DMS53 (cell line): Measurements from ENCODE around the gene KRTAP10-7.
"Not testable (repeated sequence)": the region's sequence is repeated elsewhere in the genome, so short reads cannot be mapped to it uniquely, and the experiment has no call there.

ENCODE experiments used
- DNase-seq: peaks from one replicate; lab custom pipeline; 2025; lab: John Stamatoyannopoulos, UW

Gene KRTAP10-7

DNA sequence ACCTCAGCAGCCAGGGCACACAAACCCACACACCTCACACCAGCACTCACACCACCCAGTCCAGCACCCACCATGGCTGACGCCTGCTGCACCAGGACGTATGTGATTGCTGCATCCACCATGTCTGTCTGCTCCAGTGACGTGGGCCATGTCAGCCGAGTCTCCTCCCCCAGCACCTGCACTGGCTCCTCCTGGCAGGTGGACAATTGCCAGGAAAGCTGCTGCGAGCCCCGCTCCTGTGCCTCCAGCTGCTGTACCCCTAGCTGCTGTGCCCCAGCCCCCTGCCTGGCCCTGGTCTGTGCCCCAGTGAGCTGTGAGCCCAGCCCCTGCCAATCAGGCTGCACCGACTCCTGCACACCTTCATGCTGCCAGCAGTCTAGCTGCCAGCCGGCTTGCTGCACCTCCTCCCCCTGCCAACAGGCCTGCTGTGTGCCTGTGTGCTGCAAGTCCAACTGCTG lies 11.7 kb downstream of the KRTAP10-7 start, which contains the start of gene KRTAP10-8:
KRTAP10-8 (plus strand) TSS at position 51 of the 458 bp plus-strand sequence; CDS start at position 73, 22 bp downstream.
- DNase-seq = no peak

DNA sequence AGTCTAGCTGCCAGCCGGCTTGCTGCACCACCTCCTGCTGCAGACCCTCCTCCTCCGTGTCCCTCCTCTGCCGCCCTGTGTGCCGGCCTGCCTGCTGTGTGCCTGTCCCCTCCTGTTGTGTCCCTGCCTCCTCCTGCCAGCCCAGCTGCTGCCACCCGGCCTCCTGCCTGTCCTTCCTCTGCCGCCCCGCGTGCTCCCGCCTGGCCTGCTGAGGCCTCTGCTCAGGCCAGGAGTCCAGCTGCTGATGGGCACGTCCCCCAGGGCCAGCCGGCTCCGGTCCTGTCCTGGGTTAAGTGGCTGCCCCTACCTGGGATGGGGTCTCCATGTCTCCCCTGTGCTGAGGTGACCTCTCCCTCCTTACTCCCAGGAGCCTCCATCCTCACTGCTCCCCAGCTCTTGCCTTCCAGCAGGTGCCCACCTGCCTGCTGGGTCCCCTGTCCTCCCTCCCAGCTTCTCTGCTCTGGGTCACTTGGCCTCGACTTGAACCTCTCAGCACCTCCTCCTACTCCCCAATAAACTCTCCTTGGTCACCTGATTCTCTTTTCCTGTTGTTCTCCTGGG lies 12.4 kb downstream of the KRTAP10-7 start:
- no peak for DNase-seq

DNA sequence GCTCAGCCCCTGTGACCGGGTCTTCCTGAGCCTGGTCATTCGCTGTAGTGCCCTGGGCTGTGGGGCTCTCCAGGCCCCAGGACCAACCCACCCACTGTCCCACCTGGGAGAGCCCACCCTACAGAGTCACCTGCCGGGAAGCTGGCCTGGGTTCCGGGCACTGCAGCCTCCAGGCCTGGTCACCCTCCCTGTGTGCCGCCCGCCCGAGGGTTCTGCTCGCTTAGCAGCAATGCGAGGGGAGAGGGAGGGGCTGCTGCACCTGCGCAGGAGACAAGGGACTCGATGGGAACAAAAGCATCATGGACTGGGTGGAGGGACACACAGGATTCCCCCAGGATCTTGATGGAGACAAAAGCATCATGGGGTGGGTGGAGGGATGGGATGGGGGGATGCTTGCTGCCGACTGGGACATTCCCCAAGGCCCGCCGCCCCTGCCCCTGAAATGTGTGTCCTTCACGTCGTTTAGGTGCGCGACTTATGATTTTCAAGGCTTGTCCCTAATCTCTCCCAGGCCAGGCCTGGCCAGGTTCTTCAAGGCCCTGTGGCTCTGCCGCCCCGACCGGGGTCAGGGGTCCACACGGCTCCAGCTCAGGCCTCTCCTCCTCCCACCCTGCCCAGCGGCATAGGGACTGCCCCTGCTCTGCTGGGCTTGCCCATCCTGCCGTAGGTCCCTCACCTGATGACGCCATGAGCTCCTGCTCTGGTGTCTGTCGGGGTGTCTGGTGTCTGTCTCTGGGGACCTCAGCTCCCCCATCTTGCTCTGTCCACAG lies 13.2 kb downstream of the KRTAP10-7 start:
- no peak for DNase-seq

DNA sequence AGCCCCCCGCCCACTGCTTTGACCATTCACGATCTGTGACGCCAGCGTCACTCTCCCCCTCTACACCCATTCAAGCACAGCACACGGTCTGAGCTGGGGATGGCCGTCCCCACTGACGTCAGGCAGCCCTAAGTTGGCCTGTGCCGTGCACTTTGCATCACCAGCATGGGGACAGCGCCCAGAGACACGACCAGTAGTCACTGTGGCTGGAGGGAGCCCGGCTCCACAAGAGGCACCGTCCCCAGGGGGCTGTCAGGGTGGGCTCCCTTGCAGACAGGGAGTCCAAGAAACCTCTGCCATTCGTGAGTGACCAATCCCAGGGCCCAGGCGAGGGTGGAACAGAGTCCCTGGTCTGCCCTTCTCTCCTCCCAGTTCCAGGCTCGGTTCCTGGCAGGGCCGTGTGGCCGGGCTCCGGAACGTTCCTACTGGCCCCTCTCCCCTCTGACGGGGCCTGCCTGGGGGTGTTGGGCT lies 13.8 kb downstream of the KRTAP10-7 start:
- no peak for DNase-seq

DNA sequence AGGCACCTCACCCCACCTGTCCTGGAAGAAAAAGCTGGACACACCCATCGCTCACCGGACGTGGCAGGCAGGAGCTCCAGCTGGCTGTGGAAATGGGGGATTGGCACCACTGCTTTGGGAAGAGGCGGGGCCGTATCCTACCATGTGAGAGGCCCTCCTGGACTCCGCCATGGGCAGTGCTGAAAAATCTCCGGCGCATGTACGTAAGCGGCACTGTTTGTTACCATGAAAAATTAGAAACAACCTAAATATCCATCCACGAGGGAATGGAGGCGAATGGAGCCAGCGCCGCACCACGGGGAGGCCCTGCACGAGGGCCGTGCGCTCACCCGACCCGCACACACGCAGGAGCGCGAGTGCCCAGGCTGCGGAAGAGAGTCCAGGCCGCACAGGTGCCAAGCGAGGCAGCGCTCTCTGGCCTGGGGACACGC lies 14.6 kb downstream of the KRTAP10-7 start:
- DNase-seq = no peak

DNA sequence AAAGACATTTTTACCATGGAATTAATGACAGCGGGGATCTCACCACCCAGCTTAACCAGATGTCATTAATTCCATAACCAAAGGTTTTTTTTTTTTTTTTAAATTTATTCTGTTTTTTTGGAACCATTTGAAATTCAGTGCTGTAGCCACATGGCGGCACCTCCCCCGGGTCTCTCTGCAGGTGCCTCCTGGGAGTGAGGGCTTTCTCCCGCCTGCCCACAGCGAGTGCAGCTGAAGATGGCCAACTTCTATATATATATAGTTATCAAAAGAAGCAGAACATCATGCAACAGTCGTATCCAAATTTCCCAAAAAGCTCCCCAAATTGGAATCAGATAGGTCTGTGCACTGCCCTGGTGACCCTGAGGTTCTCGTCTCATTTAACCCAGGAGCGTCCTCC lies 15.1 kb downstream of the KRTAP10-7 start:
- no peak for DNase-seq

DNA sequence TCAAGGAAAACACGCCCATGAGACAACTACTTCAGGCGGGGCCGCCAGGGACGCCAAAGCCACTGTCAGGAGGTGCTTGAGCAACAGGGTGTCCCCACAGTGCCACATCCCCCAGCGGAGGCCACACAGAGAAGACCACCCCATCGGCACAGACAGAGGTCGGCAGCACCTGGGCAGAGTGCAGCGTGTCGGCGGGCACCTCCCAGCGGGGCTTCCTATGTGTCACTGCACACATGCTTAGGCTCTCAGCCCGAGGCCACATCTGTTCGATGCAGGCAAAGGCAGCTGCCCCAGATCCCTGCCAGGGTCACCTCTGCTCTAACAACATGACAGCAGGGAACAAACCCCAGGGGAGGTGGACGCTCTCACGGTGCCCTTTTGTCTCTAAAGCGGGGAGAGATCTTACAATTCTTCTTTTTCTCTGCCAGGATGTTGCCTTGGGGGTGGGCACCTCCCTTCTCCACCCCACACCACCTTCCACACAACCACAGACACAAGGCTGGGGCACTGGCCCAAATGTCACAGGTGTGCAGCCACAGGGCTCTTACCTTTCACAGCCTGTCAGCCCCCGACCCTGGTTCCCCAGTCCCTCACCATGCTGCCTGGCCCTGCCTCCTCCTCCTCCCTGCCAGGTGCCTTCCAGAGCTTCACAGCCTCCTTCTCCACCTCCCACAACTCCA lies 15.7 kb downstream of the KRTAP10-7 start:
- DNase-seq = no peak

DNA sequence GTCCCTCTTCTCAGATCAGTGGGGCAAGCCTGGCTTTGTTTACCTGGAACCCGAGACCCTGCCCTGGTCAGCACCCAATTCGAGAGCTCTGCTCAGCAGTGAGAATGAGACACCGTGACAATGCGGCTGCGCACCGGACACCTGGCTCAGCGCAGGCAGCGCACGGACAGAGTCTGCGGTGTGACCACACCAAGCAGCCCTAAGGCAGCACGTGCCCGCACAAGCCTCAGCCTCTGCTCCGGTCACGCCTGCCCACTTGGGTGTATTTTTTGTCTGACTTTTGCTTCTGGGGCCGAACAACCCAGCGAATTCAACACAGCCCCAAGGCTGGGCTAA lies 16.2 kb downstream of the KRTAP10-7 start:
- no peak for DNase-seq

DNA sequence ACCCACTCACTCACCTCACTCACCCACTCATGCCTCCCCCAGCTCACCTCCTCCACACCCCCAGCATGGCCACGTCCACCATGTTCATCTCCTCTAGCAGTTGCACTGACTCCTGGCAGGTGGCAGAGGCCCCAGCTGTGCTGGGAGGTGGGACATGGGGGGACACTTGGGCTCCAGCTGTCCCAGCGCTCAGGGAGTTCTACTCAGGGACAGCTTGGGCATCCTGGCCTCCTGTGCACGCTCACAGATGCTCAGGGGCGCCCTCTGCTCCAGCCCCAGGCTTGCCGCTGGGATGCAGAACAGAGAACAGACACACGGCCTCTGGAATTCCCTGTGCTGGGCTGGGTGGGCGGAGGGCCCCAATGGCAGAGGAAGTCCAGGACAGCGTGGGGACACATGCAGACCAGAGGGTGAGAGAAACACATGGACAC lies 16.7 kb downstream of the KRTAP10-7 start:
- no peak for DNase-seq

DNA sequence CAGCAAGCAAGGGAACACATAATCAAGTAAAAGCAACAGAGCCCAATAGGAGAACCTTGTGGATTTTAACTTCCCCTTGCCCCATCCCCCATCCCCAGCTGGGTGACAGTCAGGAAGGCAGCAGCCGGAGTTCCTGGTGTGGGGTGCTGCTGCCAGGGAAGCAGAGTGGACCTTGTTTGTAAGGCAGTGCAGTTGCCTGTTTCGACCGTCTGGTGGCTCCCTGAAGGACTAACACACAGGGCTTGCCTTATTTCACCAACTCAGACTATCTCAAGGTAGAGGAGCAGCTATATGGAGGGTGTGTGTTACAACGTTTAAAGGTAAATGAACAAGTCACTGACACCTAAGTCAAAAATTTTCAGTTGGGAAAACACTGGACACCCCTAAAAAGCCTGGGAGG lies 18.1 kb downstream of the KRTAP10-7 start:
- peak; percentile 39 for DNase-seq

DNA sequence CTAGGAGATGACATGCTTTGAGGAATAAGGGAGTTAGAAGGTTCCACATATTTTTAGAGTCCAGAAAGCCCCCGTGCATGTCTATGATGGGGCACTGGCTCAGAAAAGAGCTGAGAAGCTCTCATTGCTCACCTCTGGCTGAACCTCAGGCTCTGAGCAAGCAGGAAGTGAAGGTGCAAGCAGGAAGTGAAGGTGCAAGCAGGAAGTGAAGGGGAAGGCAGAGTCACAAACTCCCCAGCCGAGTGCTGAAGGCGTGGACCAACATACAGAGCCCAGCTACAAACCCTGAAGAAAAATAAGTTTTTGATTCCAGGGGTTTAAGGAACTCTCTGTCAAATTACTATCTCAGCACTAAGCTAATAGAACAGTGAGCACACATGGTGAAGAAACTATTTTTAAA lies 18.5 kb downstream of the KRTAP10-7 start:
- DNase-seq = peak; percentile 11

DNA sequence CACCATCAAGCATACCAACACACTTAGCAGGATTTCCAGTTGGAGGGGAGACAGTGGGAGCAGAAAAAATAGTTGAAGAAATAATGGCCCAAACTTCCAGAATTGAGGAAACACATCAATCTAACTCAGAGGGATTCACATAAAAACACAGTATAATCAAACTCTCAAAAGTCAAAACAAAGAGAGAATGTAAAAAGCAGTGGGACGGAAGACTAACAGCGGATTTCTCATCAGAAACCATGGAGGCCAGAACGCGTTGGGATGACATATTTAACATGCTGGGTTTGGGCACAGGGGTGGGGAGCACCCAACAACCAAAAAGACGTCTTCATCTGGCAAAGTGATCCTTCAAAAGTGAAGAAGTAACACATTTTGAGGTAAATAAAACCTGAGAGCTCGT lies 19.5 kb downstream of the KRTAP10-7 start:
- DNase-seq = no peak

DNA sequence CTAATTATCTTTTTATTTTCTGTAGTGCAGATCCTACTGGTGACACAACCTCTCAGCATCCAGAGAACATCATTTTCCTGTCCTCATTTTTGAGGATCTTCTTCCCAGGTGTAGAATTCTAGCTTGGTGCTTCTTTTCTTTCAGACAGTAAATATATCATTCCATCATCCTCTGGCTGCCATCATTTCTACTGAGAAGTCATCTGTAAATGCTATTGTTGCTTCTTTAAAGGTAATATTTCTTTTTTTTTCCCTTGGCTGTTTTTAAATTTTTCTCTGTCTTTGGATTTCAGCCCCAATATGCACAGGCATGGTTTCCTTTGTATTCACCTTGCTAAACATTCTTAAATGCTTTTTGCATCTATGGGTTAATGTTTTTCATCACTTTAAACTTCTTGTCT lies 23.2 kb downstream of the KRTAP10-7 start:
- DNase-seq = no peak

DNA sequence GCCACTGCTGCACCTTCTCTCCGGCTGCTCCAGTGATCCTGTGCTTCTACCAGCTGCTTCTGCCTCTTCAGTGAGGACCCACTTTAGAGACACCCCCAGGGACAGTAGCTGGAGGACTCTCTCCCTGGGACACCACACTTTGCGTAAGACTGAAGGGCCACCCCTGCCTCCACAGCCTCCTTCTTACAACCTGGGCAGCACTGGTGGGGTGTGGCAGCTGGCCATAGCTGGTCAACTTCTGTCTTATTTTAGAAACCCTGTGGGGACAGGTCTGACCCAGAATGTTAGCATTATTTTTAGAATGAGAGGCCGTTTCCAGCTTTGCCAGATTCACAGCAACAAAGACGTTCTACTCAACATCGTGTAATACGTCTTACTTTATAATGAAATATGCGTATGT lies 25.4 kb downstream of the KRTAP10-7 start:
- no peak for DNase-seq

DNA sequence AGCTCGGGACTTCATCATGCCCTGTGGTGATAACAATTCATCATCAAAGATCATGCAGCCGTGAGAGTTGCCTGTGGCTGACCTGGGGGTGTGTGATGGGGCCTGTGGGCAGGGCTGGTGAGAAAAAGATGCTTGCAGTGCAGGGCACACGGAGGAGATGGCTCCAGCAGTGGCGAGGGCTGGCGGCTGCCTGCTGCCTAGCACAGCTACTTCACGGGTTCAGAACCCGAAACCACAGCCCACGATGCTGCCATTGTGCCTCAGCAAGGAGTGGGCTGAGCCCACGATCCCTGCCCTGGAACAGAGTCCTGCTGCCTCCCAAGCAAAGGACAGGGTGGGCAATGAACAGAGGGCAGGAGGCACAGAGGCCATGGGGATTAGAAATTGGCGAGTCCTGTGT lies 25.9 kb downstream of the KRTAP10-7 start:
- no peak for DNase-seq

DNA sequence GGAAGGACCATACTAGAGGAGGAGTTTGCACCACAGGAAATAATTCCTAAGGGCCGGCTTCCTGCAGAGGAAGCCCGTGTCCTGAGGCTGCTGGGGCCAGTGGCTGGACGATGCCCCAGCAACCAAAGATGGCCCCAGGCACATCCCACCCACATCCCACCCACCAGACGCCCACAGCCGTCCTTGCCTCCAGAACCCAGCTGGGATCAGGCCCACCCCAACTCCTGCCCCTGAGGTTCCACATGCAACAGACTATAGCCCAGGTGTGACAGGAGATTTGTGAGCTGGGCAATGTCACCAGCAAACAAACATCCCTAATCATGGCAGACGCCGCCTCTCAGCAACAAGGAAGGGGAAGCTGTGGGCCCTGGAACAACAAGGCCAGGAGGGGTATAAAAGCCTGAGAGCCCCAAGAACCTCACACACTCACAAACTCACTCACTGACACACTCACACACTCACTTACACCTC lies 26.3 kb downstream of the KRTAP10-7 start, which contains the start of gene KRTAP10-9:
KRTAP10-9 (plus strand) TSS at position 421 of the 471 bp plus-strand sequence. CDS start 79 bp downstream, outside the sequence.
- DNase-seq = no peak

DNA sequence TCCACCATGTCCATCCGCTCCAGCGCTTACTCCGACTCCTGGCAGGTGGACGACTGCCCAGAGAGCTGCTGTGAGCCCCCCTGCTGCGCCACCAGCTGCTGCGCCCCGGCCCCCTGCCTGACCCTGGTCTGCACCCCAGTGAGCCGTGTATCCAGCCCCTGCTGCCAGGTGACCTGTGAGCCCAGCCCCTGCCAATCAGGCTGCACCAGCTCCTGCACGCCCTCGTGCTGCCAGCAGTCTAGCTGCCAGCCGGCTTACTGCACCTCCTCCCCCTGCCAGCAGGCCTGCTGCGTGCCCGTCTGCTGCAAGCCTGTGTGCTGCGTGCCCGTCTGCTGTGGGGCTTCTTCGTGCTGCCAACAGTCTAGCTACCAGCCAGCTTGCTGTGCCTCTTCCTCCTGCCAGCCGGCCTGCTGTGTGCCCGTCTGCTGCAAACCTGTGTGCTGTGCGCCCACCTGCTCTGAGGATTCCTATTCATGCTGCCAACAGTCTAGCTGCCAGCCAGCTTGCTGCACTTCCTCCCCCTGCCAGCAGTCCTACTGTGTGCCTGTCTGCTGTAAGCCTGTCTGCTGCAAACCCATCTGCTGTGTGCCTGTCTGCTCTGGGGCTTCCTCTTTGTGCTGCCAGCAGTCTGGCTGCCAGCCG lies 26.9 kb downstream of the KRTAP10-7 start:
- DNase-seq = not testable (repeated sequence)

DNA sequence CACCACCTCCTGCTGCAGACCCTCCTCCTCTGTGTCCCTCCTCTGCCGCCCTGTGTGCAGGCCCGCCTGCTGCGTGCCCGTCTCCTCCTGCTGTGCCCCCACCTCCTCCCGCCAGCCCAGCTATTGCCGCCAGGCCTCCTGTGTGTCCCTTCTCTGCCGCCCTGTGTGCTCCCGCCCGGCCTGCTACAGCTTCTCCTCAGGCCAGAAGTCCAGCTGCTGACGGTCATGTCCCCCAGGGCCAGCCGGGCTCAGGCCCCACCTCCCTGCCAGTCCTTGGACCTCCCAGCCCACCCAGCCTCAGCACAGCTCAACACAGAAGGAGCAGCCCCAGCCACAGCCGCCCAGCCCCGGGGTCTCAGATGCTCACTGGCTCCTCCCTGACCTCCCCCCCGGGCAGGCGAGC lies 27.4 kb downstream of the KRTAP10-7 start:
- not testable (repeated sequence) for DNase-seq

DNA sequence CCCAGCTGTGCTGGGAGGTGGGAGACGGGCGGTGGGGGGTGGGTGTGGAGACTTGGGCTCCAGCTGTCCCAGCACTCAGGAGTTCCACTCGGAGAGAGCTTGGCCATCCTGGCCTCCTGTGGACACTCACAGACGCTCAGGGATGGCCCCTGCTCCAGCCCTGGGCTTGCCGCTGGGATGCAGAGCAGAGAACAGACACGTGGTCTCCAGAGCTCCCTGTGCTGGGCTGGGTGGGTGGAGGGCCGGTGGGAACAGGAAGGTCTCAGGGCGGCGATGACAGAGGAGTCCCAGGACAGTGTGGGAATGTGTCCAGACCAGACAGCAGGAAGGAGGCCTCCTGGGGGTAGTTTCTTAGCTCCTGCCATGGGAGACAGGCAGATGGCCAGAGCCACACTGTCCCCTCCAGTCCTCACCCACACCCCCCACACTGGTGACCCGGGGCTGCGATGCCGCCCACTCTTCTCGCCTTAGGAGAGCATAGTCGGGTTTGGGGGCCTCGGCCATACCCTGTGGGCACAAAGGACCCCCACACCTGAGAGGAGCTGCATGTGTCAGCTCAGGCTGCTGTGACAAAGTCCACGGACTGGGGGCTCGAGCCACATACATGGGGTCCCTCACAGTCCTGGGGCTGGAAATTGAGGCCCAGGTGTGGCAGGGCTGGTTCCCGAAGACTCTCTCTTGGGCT lies 28.5 kb downstream of the KRTAP10-7 start:
- no peak for DNase-seq

DNA sequence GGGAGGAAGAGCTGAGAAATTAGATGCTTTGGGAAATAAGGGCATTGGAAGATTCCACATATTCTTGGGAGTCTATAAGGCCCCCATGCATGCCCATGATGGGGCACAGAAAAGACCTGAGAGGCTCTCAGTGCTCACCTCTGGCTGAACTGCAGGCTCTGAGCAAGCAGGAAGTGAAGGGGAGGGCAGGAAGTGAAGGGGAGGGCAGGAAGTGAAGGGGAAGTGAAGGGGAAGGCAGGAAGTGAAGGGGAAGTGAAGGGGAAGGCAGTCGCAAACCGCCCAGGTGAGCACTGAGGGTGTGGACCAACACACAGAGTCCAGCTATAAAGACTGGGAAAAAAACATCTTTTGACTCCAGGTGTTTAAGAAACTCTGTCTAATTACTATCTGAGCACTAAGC lies 30.0 kb downstream of the KRTAP10-7 start:
- no peak for DNase-seq

DNA sequence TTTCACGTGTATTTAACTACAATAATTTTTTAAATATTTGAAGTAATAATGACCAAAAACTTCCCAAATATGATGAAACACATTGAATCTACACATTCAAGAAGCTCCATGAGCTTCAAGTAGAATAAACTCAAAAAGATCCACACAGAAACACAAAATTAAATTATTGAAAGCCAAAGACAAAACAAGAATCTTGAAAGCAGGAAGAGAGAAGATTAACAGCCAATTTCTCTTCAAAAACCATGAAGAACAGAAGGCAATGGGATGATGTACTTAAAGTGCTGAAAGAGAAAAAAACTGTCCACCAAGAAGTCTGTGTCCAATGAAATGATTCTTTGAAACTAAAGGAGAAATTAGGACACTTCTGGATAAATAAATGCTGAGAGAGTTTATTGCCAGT lies 31.7 kb downstream of the KRTAP10-7 start:
- DNase-seq = no peak
